PC-9 (cell line): Measurements from ENCODE around the gene ABCG5.

Experiments used
- EZH2 ChIP-seq: fragments of 200-600 bp; sonication (generic); IDR thresholded peaks from 2 replicates; pipeline ENCODE4 v1.8.0; 2017; ENCODE audit warnings: antibody characterized with exemption, low read depth
- TF ChIP-seq, protein P1 (sequence below): fragments of 200-600 bp; sonication (generic); conservative IDR thresholded peaks from 2 replicates; pipeline ENCODE4 v1.6.1; 2017; ENCODE audit warnings: mixed run types, antibody characterized with exemption, mild to moderate bottlenecking, moderate library complexity

- TF ChIP-seq, protein P1, sequence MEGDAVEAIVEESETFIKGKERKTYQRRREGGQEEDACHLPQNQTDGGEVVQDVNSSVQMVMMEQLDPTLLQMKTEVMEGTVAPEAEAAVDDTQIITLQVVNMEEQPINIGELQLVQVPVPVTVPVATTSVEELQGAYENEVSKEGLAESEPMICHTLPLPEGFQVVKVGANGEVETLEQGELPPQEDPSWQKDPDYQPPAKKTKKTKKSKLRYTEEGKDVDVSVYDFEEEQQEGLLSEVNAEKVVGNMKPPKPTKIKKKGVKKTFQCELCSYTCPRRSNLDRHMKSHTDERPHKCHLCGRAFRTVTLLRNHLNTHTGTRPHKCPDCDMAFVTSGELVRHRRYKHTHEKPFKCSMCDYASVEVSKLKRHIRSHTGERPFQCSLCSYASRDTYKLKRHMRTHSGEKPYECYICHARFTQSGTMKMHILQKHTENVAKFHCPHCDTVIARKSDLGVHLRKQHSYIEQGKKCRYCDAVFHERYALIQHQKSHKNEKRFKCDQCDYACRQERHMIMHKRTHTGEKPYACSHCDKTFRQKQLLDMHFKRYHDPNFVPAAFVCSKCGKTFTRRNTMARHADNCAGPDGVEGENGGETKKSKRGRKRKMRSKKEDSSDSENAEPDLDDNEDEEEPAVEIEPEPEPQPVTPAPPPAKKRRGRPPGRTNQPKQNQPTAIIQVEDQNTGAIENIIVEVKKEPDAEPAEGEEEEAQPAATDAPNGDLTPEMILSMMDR, result peak; percentile 47; the same call in 1 of the 2 replicates
- TF ChIP-seq EZH2, result no peak
Measured at GRCh38 chr2:43798300-43798699, 40.3 kb downstream of the ABCG5 start.
